CD14-positive monocyte (primary cell): ENCODE data around the gene IFRD2. TPM values are rescaled to one million over a fixed set of nuclear protein-coding genes. Genes with fewer than 3 reads are reported as not detected.
A peak's percentile ranks its signal among the peaks of the same experiment; 100 is the strongest.

Source experiments
- DNase-seq, 3 donors: peaks; one replicate each; pipeline ENCODE4 v3.0.0-alpha.2; 2011 to 2022
- H2AFZ ChIP-seq: 2 replicates; pipeline ENCODE4 v1.6.0; 2012; ENCODE audit warnings: mild to moderate bottlenecking, low read depth, low read length, inconsistent platforms; ENCODE audit not compliant: insufficient read depth, poor library complexity, severe bottlenecking
- H3K27ac ChIP-seq, 2 donors: 1 replicate in 1 of 2; 2 replicates in 1 of 2; pipeline ENCODE4 v1.5.1; 2012 to 2013; ENCODE audit warnings: low read length in 2 of 2, control low read depth in 1 of 2, inconsistent platforms in 1 of 2, low read depth in 1 of 2, mild to moderate bottlenecking in 1 of 2
- H3K27me3 ChIP-seq, 2 donors: one replicate each; pipeline versions ENCODE4 v1.6.0 to v1.6.1; 2011 to 2013; ENCODE audit warnings: low read length in 2 of 2; ENCODE audit not compliant: control insufficient read depth in 2 of 2, insufficient read depth in 2 of 2
- H3K36me3 ChIP-seq, 2 donors: replicated peaks in 1 of 2; 1 replicate in 1 of 2; 2 replicates in 1 of 2; pipeline versions ENCODE4 v1.5.1 to v1.6.1; 2012 to 2013; ENCODE audit warnings: low read length in 2 of 2, control low read depth in 1 of 2, inconsistent platforms in 1 of 2, mild to moderate bottlenecking in 1 of 2; ENCODE audit not compliant: insufficient read depth in 2 of 2, control insufficient read depth in 1 of 2
- H3K4me1 ChIP-seq, 2 donors: 1 replicate in 1 of 2; 2 replicates in 1 of 2; pipeline versions ENCODE4 v1.5.1 to v1.6.1; 2012 to 2013; ENCODE audit warnings: low read length in 2 of 2, control low read depth in 1 of 2, inconsistent platforms in 1 of 2, mild to moderate bottlenecking in 1 of 2, moderate library complexity in 1 of 2; ENCODE audit not compliant: insufficient read depth in 2 of 2, control insufficient read depth in 1 of 2
- H3K4me2 ChIP-seq: replicated peaks from 2 replicates; pipeline ENCODE3; 2012; ENCODE audit warnings: low read length, moderate library complexity, mild to moderate bottlenecking; ENCODE audit not compliant: poor library complexity, severe bottlenecking; ENCODE audit errors: extremely low read depth
- H3K4me3 ChIP-seq, 3 experiments: fragments of 200-600 bp in 1 of 3; sonication (generic) in 1 of 3; replicated peaks in 1 of 3; 1 replicate in 2 of 3; 2 replicates in 1 of 3; pipeline ENCODE4 v1.5.1; 2011 to 2013; ENCODE audit warnings: low read length in 3 of 3, mild to moderate bottlenecking in 3 of 3, control low read depth in 2 of 3, low read depth in 2 of 3, inconsistent platforms in 1 of 3, moderate library complexity in 1 of 3
- H3K79me2 ChIP-seq: 2 replicates; pipeline ENCODE4 v1.6.0; 2012; ENCODE audit warnings: mild to moderate bottlenecking, control low read depth, inconsistent platforms, low read length, moderate library complexity; ENCODE audit not compliant: insufficient read depth
- H3K9ac ChIP-seq: 2 replicates; pipeline ENCODE4 v1.6.0; 2017; ENCODE audit warnings: low read length, mild to moderate bottlenecking; ENCODE audit not compliant: insufficient read depth, poor library complexity, severe bottlenecking
- H3K9me3 ChIP-seq, 2 donors: replicated peaks in 1 of 2; 1 replicate in 1 of 2; 2 replicates in 1 of 2; pipeline versions ENCODE4 v1.5.1 to v1.6.1; 2012 to 2013; ENCODE audit warnings: low read length in 2 of 2, control low read depth in 1 of 2; ENCODE audit not compliant: control insufficient read depth in 1 of 2, insufficient read depth in 1 of 2
- H4K20me1 ChIP-seq: 2 replicates; pipeline ENCODE4 v1.6.0; 2012; ENCODE audit warnings: mild to moderate bottlenecking, low read length, control low read depth, moderate library complexity; ENCODE audit not compliant: insufficient read depth
- H3K27ac Mint-ChIP-seq, 7 donors: one replicate each; pipeline ENCODE4 v1.8.0; 2020; ENCODE audit warnings: mild to moderate bottlenecking in 7 of 7, mixed read lengths in 7 of 7, moderate library complexity in 6 of 7, inconsistent platforms in 2 of 7
- H3K27me3 Mint-ChIP-seq, 3 donors: one replicate each; pipeline ENCODE4 v1.8.0; 2021 to 2022; ENCODE audit warnings: low read depth in 3 of 3, mild to moderate bottlenecking in 3 of 3, mixed read lengths in 3 of 3, moderate library complexity in 3 of 3, inconsistent platforms in 1 of 3
- H3K36me3 Mint-ChIP-seq, 2 donors: one replicate each; pipeline ENCODE4 v1.8.0; 2020; ENCODE audit warnings: mixed read lengths in 2 of 2, inconsistent platforms in 1 of 2, mild to moderate bottlenecking in 1 of 2
- H3K4me1 Mint-ChIP-seq: one replicate; pipeline ENCODE4 v1.8.0; 2020; ENCODE audit warnings: mild to moderate bottlenecking, mixed read lengths
- H3K4me3 Mint-ChIP-seq, 2 donors: one replicate each; pipeline ENCODE4 v1.8.0; 2020; ENCODE audit warnings: mild to moderate bottlenecking in 2 of 2, mixed read lengths in 2 of 2, moderate library complexity in 1 of 2
- H3K9me3 Mint-ChIP-seq, 7 donors: one replicate each; pipeline ENCODE4 v1.8.0; 2020 to 2022; ENCODE audit warnings: mixed read lengths in 7 of 7, mild to moderate bottlenecking in 6 of 7, moderate library complexity in 6 of 7, inconsistent platforms in 2 of 7
- WGBS: methylation state at CpG from one replicate; pipeline ENCODE4 v1.1.5; 2013; ENCODE audit warnings: missing lambda C conversion rate; ENCODE audit not compliant: insufficient coverage; 5-methylcytosine and 5-hydroxymethylcytosine counted together
- intact Hi-C, 2 donors: fragments of 100-400 bp; cut with micrococcal nuclease; formaldehyde crosslinking; loops; one replicate each; pipeline versions ENCODE4 v1.15.0 to v1.15.1; 2023
- polyA minus RNA-seq: library from RNA; depleted of rRNA, polyadenylated mRNA; stranded (reverse); fragments of >200 nt; gene quantifications from 2 replicates; pipeline ENCODE4 v1.2.3, GENCODE V29; 2012
- polyA plus RNA-seq, 3 donors: library from polyadenylated mRNA; depleted of rRNA in 1 of 3; unstranded in 2 of 3; stranded (reverse) in 1 of 3; fragments of 300-500 nt in 2 of 3; fragments of >200 nt in 1 of 3; fragmentation: Illumina TruSeq in 2 of 3; gene quantifications; 1 replicate in 2 of 3; 2 replicates in 1 of 3; pipeline ENCODE4 v1.2.3, GENCODE V29; 2012 to 2021
- total RNA-seq, 12 experiments: library from RNA in 1 of 12; stranded (reverse) in 1 of 12; fragments of 120-200 nt in 1 of 12; gene quantifications; one replicate each; pipeline ENCODE4 v1.2.4 and lab custom pipeline; 2013 to 2026; ENCODE audit warnings: mixed read lengths in 6 of 12, inconsistent platforms in 1 of 12
- TF ChIP-seq, protein P1 (sequence below): fragments of 200-600 bp; IDR thresholded peaks from one replicate; pipeline ENCODE4 v1.8.0; 2022; ENCODE audit warnings: antibody characterized with exemption, mild to moderate bottlenecking

Gene IFRD2
- 15.4 TPM for total RNA-seq (2013)
- polyA plus RNA-seq (10 to 100 TPM; 17.1 to 35.1 (median 23.3) TPM), polyA minus RNA-seq (14.7 and 26.4 TPM in 2 replicates), total RNA-seq (lab: John Stamatoyannopoulos, UW) (2.3 to 13.1 (median 7.8) reads per million in 11 experiments)

- no peaks in the 10 kb centered on the region for H4K20me1 ChIP-seq
- peak within 1 kb of the TSS; percentile 82 for H3K9ac ChIP-seq
- H3K27ac ChIP-seq = peak within 1 kb of the TSS; percentile 57 to 90
- Mint-ChIP-seq H3K4me3 (peak within 1 kb of the TSS; percentile 70 to 93), H3K27me3 (peaks cover 0 to under 1% (median 0%) of the 10 kb centered on the region in 3 donors), H3K27ac (peak within 1 kb of the TSS; percentile 87 to 98 (median 94)), H3K4me1 (peaks cover 15% of the 10 kb centered on the region), H3K36me3 (peaks cover 24 to 37% of the 10 kb centered on the region in 2 donors), H3K9me3 (no peaks in the 10 kb centered on the region)
- H3K4me3 ChIP-seq = peak within 1 kb of the TSS; percentile 65 to 82 (median 70)
- H3K9me3 ChIP-seq = no peaks in the 10 kb centered on the region
- intact Hi-C loops = loop anchor here in 1 of 2 donors (2.0 kb wide), 1 partner anchor 32 kb away; no protein-coding TSS in a partner anchor
- peaks cover 26% of the 10 kb centered on the region for H3K79me2 ChIP-seq
- H2AFZ ChIP-seq = peak within 1 kb of the TSS; percentile 89
- DNase-seq = peak; percentile 96 to 98 (median 97)
- TF ChIP-seq, protein P1, sequence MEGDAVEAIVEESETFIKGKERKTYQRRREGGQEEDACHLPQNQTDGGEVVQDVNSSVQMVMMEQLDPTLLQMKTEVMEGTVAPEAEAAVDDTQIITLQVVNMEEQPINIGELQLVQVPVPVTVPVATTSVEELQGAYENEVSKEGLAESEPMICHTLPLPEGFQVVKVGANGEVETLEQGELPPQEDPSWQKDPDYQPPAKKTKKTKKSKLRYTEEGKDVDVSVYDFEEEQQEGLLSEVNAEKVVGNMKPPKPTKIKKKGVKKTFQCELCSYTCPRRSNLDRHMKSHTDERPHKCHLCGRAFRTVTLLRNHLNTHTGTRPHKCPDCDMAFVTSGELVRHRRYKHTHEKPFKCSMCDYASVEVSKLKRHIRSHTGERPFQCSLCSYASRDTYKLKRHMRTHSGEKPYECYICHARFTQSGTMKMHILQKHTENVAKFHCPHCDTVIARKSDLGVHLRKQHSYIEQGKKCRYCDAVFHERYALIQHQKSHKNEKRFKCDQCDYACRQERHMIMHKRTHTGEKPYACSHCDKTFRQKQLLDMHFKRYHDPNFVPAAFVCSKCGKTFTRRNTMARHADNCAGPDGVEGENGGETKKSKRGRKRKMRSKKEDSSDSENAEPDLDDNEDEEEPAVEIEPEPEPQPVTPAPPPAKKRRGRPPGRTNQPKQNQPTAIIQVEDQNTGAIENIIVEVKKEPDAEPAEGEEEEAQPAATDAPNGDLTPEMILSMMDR = no peak
- under 1% methylated on average over 64 of the region's 67 CpGs for WGBS
- H3K4me2 ChIP-seq = peak within 1 kb of the TSS; percentile 91
- peaks cover 16 to 24% of the 10 kb centered on the region in 2 donors for H3K4me1 ChIP-seq
- peaks cover 26 to 31% of the 10 kb centered on the region in 2 donors for H3K36me3 ChIP-seq
- H3K27me3 ChIP-seq = no peaks in the 10 kb centered on the region
Measured at GRCh38 chr3:50292159-50293078, at the start of gene IFRD2. Gene IFRD2, minus strand, starts transcription at chr3:50292429. Its CDS starts 155 bp downstream, at chr3:50292274.

- DNase-seq = no peak
- H3K27ac ChIP-seq = peak overlapping the region; percentile 91 to 98
- peaks cover 59 to 92% of the 10 kb centered on the region in 2 donors for H3K4me1 ChIP-seq
- 95% methylated on average over 5 of the region's 9 CpGs for WGBS
- H3K27me3 ChIP-seq = no peaks in the 10 kb centered on the region
- H3K4me3 ChIP-seq = peak overlapping the region; percentile 50 to 94 (median 83)
- Mint-ChIP-seq H3K27ac (peak overlapping the region in 5 of 7 donors; percentile 91 to 96 (median 94)), H3K4me1 (peaks cover 69% of the 10 kb centered on the region), H3K36me3 (peaks cover 7 to 9% of the 10 kb centered on the region in 2 donors), H3K27me3 (no peaks in the 10 kb centered on the region), H3K9me3 (no peaks in the 10 kb centered on the region), H3K4me3 (peak overlapping the region; percentile 79 to 88)
- no peaks in the 10 kb centered on the region for H3K9me3 ChIP-seq
- H2AFZ ChIP-seq = peak overlapping the region; percentile 77
- TF ChIP-seq, protein P1 = no peak
- peak overlapping the region; percentile 94 for H3K9ac ChIP-seq
- H3K4me2 ChIP-seq = peak overlapping the region; percentile 95
- H3K79me2 ChIP-seq = peaks cover 61% of the 10 kb centered on the region
- H3K36me3 ChIP-seq = peaks cover 0 to 2% of the 10 kb centered on the region in 2 donors
- intact Hi-C loops = no loop called here
- H4K20me1 ChIP-seq = peaks cover 13% of the 10 kb centered on the region
Measured at GRCh38 chr3:50341537-50341936, 49.3 kb upstream of the IFRD2 start.
